22Rv1 (cell line): Measurements from ENCODE around the gene TMED7.
A peak's percentile ranks its signal among the peaks of the same experiment; 100 is the strongest.

Experiments
- ZFX ChIP-seq: fragments of 450-650 bp; IDR thresholded peaks from 2 replicates; pipeline ENCODE4 v1.6.1; 2017; ENCODE audit warnings: antibody characterized with exemption, borderline replicate concordance
- TF ChIP-seq, protein P1 (sequence below): fragments of 450-650 bp; IDR thresholded peaks from 2 replicates; pipeline ENCODE4 v1.5.1; 2017; ENCODE audit warnings: mild to moderate bottlenecking

DNA sequence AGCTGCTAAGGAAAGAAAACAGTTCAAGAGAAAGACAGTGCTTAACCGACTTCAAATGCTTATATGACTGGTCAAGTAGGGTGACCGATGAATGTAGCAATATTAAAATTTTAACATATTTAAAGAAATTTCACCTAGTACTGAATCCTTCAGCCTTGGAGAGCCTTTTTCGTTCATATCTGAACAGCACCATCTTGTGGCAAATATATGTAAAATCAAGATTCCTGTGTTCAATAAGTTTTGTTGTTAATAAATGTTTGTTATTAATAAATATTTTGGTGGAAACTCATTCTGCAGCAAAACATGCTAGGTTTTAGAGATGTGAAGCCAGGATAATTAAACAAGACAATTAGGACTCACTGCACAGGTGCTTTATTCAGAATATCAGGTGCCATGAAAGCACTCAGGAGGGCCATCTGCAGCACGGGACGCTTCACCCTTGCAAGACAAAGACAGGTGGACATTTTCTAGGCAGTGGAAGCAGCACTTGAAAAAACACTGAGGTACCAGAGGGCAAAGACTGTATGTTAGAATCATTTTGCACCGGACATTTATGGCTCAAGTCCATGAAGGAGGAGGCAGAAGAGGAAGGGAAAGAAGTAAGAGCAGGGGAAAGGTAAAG is 39.2 kb downstream of the TMED7 start:
- TF ChIP-seq, protein P1, sequence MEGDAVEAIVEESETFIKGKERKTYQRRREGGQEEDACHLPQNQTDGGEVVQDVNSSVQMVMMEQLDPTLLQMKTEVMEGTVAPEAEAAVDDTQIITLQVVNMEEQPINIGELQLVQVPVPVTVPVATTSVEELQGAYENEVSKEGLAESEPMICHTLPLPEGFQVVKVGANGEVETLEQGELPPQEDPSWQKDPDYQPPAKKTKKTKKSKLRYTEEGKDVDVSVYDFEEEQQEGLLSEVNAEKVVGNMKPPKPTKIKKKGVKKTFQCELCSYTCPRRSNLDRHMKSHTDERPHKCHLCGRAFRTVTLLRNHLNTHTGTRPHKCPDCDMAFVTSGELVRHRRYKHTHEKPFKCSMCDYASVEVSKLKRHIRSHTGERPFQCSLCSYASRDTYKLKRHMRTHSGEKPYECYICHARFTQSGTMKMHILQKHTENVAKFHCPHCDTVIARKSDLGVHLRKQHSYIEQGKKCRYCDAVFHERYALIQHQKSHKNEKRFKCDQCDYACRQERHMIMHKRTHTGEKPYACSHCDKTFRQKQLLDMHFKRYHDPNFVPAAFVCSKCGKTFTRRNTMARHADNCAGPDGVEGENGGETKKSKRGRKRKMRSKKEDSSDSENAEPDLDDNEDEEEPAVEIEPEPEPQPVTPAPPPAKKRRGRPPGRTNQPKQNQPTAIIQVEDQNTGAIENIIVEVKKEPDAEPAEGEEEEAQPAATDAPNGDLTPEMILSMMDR = peak; percentile 88
- TF ChIP-seq ZFX = no peak
